ENCODE measurements around the gene MAGI1. TPM values are rescaled to one million over a fixed set of nuclear protein-coding genes. Genes with fewer than 3 reads are reported as not detected.
A peak's percentile ranks its signal among the peaks of the same experiment; 100 is the strongest.

MAGI1 gene
- total RNA-seq, 1 donor from 2014 or later, result 37.5 TPM

GRCh38 chr3:65334045-65334665 is 704.6 kb downstream of the MAGI1 start:
- ATAC-seq (peak; percentile 85), DNase-seq (no peak)
- intact Hi-C loops (cut with micrococcal nuclease), result no loop called here

DNA sequence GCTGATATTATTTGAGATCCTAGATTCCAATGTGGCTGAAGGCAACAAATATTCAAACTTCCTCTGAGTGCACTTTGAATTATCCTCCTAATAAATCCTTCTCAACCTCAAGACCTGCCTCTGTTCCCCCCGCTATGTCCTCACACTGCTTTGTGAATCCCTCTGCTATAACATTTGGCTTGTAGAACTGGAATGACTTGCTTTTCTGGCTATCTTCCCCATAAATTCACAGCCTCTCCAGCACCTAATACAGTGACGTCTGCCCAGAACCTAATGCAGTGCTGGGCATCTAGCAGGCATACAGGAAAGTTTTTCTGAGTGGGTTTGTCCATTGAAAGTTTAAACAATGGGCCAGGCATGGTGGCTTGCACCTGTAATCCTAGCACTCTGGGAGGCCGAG is 707.0 kb downstream of the MAGI1 start:
- DNase-seq, result no peak
- intact Hi-C loops (cut with micrococcal nuclease), result no loop called here
- ATAC-seq, result no peak

- ATAC-seq, result peak; percentile 31
- intact Hi-C loops (cut with micrococcal nuclease), result no loop called here
Observed at GRCh38 chr3:65330072-65330471, 708.6 kb downstream of the MAGI1 start.

DNA sequence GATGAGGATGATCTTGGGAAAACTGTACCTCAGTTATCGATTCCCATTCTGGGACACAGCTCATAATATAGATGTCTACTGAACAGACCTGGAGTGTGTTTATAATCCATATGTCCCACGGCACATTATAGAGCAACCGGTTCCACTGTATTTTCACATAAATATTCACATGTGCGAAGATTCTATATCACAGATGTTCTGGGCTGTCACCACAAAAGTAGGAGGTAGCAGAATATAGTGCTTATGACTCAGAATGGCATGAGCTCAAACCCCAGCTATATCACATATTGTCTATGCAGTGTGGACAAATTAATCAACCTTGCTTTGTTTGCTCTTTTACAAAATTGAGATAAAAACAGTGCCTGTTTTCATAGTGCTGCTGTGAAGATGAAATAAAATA is 710.6 kb downstream of the MAGI1 start:
- ATAC-seq (no peak), DNase-seq (no peak)
- intact Hi-C loops (cut with micrococcal nuclease), result no loop called here

More at GRCh38 chr3:65330072-65330471, 708.6 kb downstream of the MAGI1 start:
- DNase-seq, result no peak

- DNase-seq (no peak), ATAC-seq (no peak)
- intact Hi-C loops (cut with micrococcal nuclease), result no loop called here
Observed at GRCh38 chr3:65326574-65326973, 712.1 kb downstream of the MAGI1 start.

GRCh38 chr3:65322910-65323309 is 715.8 kb downstream of the MAGI1 start:
- no peak for DNase-seq
- intact Hi-C loops (cut with micrococcal nuclease), result no loop called here
- ATAC-seq, result no peak

GRCh38 chr3:65318231-65318630 is 720.5 kb downstream of the MAGI1 start:
- intact Hi-C loops (cut with micrococcal nuclease), result no loop called here
- ATAC-seq, result no peak
- DNase-seq, result no peak

GRCh38 chr3:65314916-65315315 is 723.8 kb downstream of the MAGI1 start:
- ATAC-seq (no peak), DNase-seq (no peak)
- intact Hi-C loops (cut with micrococcal nuclease), result no loop called here

- intact Hi-C loops (cut with micrococcal nuclease), result no loop called here
Observed at GRCh38 chr3:65314269-65314668, 724.4 kb downstream of the MAGI1 start.

DNA sequence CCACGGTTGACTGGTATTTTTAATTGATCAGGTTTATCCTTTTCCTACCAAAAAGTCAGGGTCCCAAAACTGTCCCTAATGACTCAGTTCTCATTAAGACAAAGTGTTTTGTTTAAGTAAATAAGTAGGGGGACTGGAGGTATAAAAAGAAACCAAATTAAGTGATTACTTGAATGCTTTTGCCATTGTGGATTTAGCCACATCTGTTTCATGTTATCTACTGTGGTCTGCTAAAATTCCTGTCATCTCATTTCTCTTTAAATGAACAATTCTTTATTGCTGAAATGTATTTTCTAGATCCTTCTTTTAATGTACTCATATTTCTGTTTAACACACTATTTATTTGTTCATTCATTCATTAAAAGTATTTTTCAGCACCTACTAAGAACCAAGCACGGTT is 725.1 kb downstream of the MAGI1 start:
- no peak for DNase-seq
- no peak for ATAC-seq
- intact Hi-C loops (cut with micrococcal nuclease), result no loop called here

More at GRCh38 chr3:65314269-65314668, 724.4 kb downstream of the MAGI1 start:
- no peak for ATAC-seq
- DNase-seq, result no peak

DNA sequence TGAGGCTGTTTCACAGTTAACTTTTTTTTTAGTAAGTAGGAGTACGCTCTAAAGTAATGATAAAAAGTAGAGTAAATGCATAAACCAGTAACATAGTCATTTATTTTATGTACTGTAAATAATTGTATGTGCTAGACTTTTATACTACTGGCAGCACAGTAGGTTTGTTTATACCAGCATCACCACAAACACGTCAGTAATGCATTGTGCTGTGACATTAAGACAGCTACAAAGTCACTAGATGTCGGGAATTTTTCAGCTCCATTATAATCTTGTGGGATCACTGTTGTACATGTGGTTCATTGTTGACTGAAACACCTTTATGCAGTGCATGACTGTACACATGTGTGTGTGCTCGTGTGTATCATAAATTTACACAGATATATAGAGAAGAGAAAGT is 732.9 kb downstream of the MAGI1 start:
- DNase-seq, result no peak
- ATAC-seq, result no peak
- intact Hi-C loops (cut with micrococcal nuclease), result no loop called here

Other genes starting within 250 kb of the MAGI1 start
- 48.4 TPM for gene SLC25A26, start 182.1 kb upstream of the MAGI1 start, total RNA-seq

Data from left ventricle myocardium superior (tissue), 1 donor.